ENCODE measurements around the gene THSD7A. TPM values are rescaled to one million over a fixed set of nuclear protein-coding genes. Genes with fewer than 3 reads are reported as not detected.

Gene THSD7A
- total RNA-seq, 1 experiment from 2014 or later, result 4.0 TPM

GRCh38 chr7:11625669-11626068 is 206.3 kb downstream of the THSD7A start:
- Histone ChIP-seq H3K9me3 (ENCODE audit: insufficient read depth, low read depth) (peaks cover 20% of the 10 kb centered on the region), H3K4me3 (no peak overlapping the region), H3K4me2 (no peak overlapping the region), H3K27me3 (ENCODE audit: insufficient read depth, low read depth) (no peaks in the 10 kb centered on the region), H3K79me2 (ENCODE audit: low read depth) (no peaks in the 10 kb centered on the region), H3K27ac (no peak overlapping the region), H3K9me2 (ENCODE audit: insufficient read depth) (no peaks in the 10 kb centered on the region; the same call in 1 of the 2 replicates), H3K4me1 (replicated peaks; ENCODE audit: insufficient read depth) (no peaks in the 10 kb centered on the region), H2AFZ (no peak overlapping the region), H4K20me1 (ENCODE audit: insufficient read depth) (no peaks in the 10 kb centered on the region), H3K36me3 (ENCODE audit: low read depth) (no peaks in the 10 kb centered on the region), H3F3A (ENCODE audit: insufficient read depth, low read depth) (no peaks in the 10 kb centered on the region)
- intact Hi-C loops (cut with micrococcal nuclease; ENCODE audit: unreplicated experiment), result no loop called here
- CTCF ChIA-PET, result no interaction called here
- TF ChIP-seq CTCF (conservative IDR thresholded peaks at IDR 0.05) (no peak), EZH2 (IDR thresholded peaks at IDR 0.05; ENCODE audit: low read depth) (no peak)
- DNase-seq, result peak in 1 of 2 experiments; percentile 9
- BruUV-seq (replicated peaks), result no TSS peak
- POLR2A ChIA-PET (ENCODE audit: unreplicated experiment), result no interaction called here

- Histone ChIP-seq H3K9me2 (ENCODE audit: insufficient read depth) (peaks cover 5% of the 10 kb centered on the region; the same call in 1 of the 2 replicates), H3F3A (ENCODE audit: insufficient read depth, low read depth) (no peaks in the 10 kb centered on the region; the same call in 1 of the 2 replicates), H3K4me3 (no peak overlapping the region), H3K36me3 (ENCODE audit: low read depth) (no peaks in the 10 kb centered on the region), H3K79me2 (ENCODE audit: low read depth) (no peaks in the 10 kb centered on the region), H3K27me3 (ENCODE audit: insufficient read depth, low read depth) (no peaks in the 10 kb centered on the region), H4K20me1 (ENCODE audit: insufficient read depth) (no peaks in the 10 kb centered on the region), H3K27ac (no peak overlapping the region), H3K4me2 (no peak overlapping the region), H3K9me3 (ENCODE audit: insufficient read depth, low read depth) (peaks cover 20% of the 10 kb centered on the region), H3K4me1 (replicated peaks; ENCODE audit: insufficient read depth) (no peaks in the 10 kb centered on the region), H2AFZ (no peak overlapping the region)
- CTCF ChIA-PET, result no interaction called here
- BruUV-seq (replicated peaks), result no TSS peak
- TF ChIP-seq CTCF (conservative IDR thresholded peaks at IDR 0.05) (no peak), EZH2 (IDR thresholded peaks at IDR 0.05; ENCODE audit: low read depth) (no peak)
- intact Hi-C loops (cut with micrococcal nuclease; ENCODE audit: unreplicated experiment), result no loop called here
- POLR2A ChIA-PET (ENCODE audit: unreplicated experiment), result no interaction called here
- no peak for DNase-seq
These were observed 208.8 kb downstream of the THSD7A start for GRCh38 chr7:11623093-11623678.

- BruUV-seq (replicated peaks), result no TSS peak
- Histone ChIP-seq H4K20me1 (ENCODE audit: insufficient read depth) (no peaks in the 10 kb centered on the region), H3K36me3 (ENCODE audit: low read depth) (no peaks in the 10 kb centered on the region), H3K79me2 (ENCODE audit: low read depth) (no peaks in the 10 kb centered on the region), H3K9me2 (ENCODE audit: insufficient read depth) (peaks cover 5% of the 10 kb centered on the region; the same call in 1 of the 2 replicates), H3F3A (ENCODE audit: insufficient read depth, low read depth) (no peaks in the 10 kb centered on the region; the same call in 1 of the 2 replicates), H3K4me3 (no peak overlapping the region), H2AFZ (0 out of 2 replicates have a peak overlapping the region, but pooled peaks have one; percentile 35), H3K9me3 (ENCODE audit: insufficient read depth, low read depth) (peaks cover 20% of the 10 kb centered on the region), H3K4me1 (replicated peaks; ENCODE audit: insufficient read depth) (no peaks in the 10 kb centered on the region), H3K27ac (no peak overlapping the region), H3K27me3 (ENCODE audit: insufficient read depth, low read depth) (no peaks in the 10 kb centered on the region), H3K4me2 (no peak overlapping the region)
- DNase-seq, result no peak
- POLR2A ChIA-PET (ENCODE audit: unreplicated experiment), result no interaction called here
- intact Hi-C loops (cut with micrococcal nuclease; ENCODE audit: unreplicated experiment), result no loop called here
- no peak for TF ChIP-seq EZH2 (IDR thresholded peaks at IDR 0.05; ENCODE audit: low read depth)
- TF ChIP-seq CTCF (conservative IDR thresholded peaks at IDR 0.05), result no peak
- CTCF ChIA-PET, result no interaction called here
These were observed 211.4 kb downstream of the THSD7A start for GRCh38 chr7:11620406-11621253.
